CD4-positive, alpha-beta memory T cell (primary cell): ENCODE measurements around the gene HLA-A. TPM values are rescaled to one million over a fixed set of nuclear protein-coding genes. Genes with fewer than 3 reads are reported as not detected.
A peak's percentile ranks its signal among the peaks of the same experiment; 100 is the strongest.

Experiments
- CTCF ChIA-PET: fragments of 350-600 bp; sonication (Branson Sonifier 250); formaldehyde crosslinking; loops from one replicate; lab custom pipeline; 2021; ENCODE audit warnings: inconsistent platforms; ENCODE audit not compliant: partially characterized antibody; lab: Charles Lee
- POLR2A ChIA-PET: fragments of 350-600 bp; sonication (Branson Sonifier 250); formaldehyde crosslinking; loops from one replicate; lab custom pipeline; 2021; ENCODE audit not compliant: partially characterized antibody; lab: Charles Lee
- DNase-seq, 5 donors: peaks; one replicate each; pipeline versions ENCODE4 v3.0.0 to v3.0.0-alpha.2; 2020 to 2022; ENCODE audit warnings: mixed read lengths in 1 of 5
- H3K27ac ChIP-seq: one replicate; pipeline ENCODE4 v1.7.0; 2013; ENCODE audit warnings: low read depth, low read length
- H3K27me3 ChIP-seq: 2 replicates; pipeline ENCODE4 v1.7.0; 2013; ENCODE audit warnings: mild to moderate bottlenecking, low read length, moderate library complexity; ENCODE audit not compliant: insufficient read depth
- H3K36me3 ChIP-seq: 2 replicates; pipeline ENCODE4 v1.7.0; 2013; ENCODE audit warnings: mild to moderate bottlenecking, low read length, moderate library complexity; ENCODE audit not compliant: insufficient read depth
- H3K4me1 ChIP-seq: 2 replicates; pipeline ENCODE4 v1.7.0; 2013; ENCODE audit warnings: mild to moderate bottlenecking, low read length, moderate library complexity; ENCODE audit not compliant: insufficient read depth
- H3K4me3 ChIP-seq, 2 donors: one replicate each; pipeline ENCODE4 v1.7.0; 2013; ENCODE audit warnings: low read length in 2 of 2, mild to moderate bottlenecking in 1 of 2
- H3K9me3 ChIP-seq, 2 donors: one replicate each; pipeline ENCODE4 v1.7.0; 2013; ENCODE audit warnings: low read length in 2 of 2, control low read depth in 1 of 2; ENCODE audit not compliant: control insufficient read depth in 1 of 2
- H3K27ac Mint-ChIP-seq, 7 donors: one replicate each; pipeline ENCODE4 v1.8.0; 2020 to 2021; ENCODE audit warnings: mixed read lengths in 7 of 7, mild to moderate bottlenecking in 6 of 7, inconsistent platforms in 3 of 7, moderate library complexity in 3 of 7
- H3K27me3 Mint-ChIP-seq, 2 donors: one replicate each; pipeline ENCODE4 v1.8.0; 2020 to 2021; ENCODE audit warnings: mixed read lengths in 2 of 2
- H3K36me3 Mint-ChIP-seq, 2 donors: one replicate each; pipeline ENCODE4 v1.8.0; 2020 to 2021; ENCODE audit warnings: mixed read lengths in 2 of 2, inconsistent platforms in 1 of 2, mild to moderate bottlenecking in 1 of 2
- H3K4me1 Mint-ChIP-seq, 4 donors: one replicate each; pipeline ENCODE4 v1.8.0; 2020 to 2021; ENCODE audit warnings: mixed read lengths in 4 of 4, mild to moderate bottlenecking in 1 of 4
- H3K4me3 Mint-ChIP-seq, 8 donors: one replicate each; pipeline ENCODE4 v1.8.0; 2020 to 2021; ENCODE audit warnings: mixed read lengths in 8 of 8, mild to moderate bottlenecking in 7 of 8, moderate library complexity in 6 of 8, inconsistent platforms in 3 of 8
- H3K9me3 Mint-ChIP-seq, 8 donors: one replicate each; pipeline ENCODE4 v1.8.0; 2020 to 2021; ENCODE audit warnings: mixed read lengths in 8 of 8, mild to moderate bottlenecking in 5 of 8, inconsistent platforms in 3 of 8, moderate library complexity in 1 of 8
- intact Hi-C: fragments of 100-400 bp; cut with micrococcal nuclease; formaldehyde crosslinking; loops from one replicate; pipeline ENCODE4 v1.15.1; 2023
- polyA plus RNA-seq, 2 donors: library from polyadenylated mRNA; unstranded; fragments of 300-500 nt; fragmentation: Illumina TruSeq; gene quantifications; one replicate each; pipeline ENCODE4 v1.2.3, GENCODE V29; 2021
- total RNA-seq, 2 experiments: library from RNA; stranded (reverse); gene quantifications; one replicate each; pipeline ENCODE4 v1.2.3, GENCODE V29; 2021

The HLA-A gene
- total and polyA plus RNA-seq, 4 experiments from 2014 or later, result 2,115 to 3,137 (median 2,561) TPM

- peaks cover 42 to 67% (median 55%) of the 10 kb centered on the region in 4 donors for H3K4me1 Mint-ChIP-seq
- peak overlapping the region in 3 of 8 donors; percentile 3 to 11 (median 6) for H3K4me3 Mint-ChIP-seq
- Histone ChIP-seq H3K4me1 (peaks cover 43% of the 10 kb centered on the region), H3K36me3 (peaks cover 31% of the 10 kb centered on the region), H3K27ac (no peak overlapping the region), H3K27me3 (no peaks in the 10 kb centered on the region), H3K9me3 (no peaks in the 10 kb centered on the region), H3K4me3 (no peak overlapping the region)
- no peaks in the 10 kb centered on the region for H3K27me3 Mint-ChIP-seq
- POLR2A ChIA-PET, result interaction anchor here (1.1 to 2.4 kb wide), 3 partner anchors 10 to 16 kb away, joined by 3 to 8 read pairs (median 5); no protein-coding TSS in a partner anchor
- CTCF ChIA-PET, result no interaction called here
- DNase-seq, result no peak
- peaks cover 0 to 11% (median 0%) of the 10 kb centered on the region in 8 donors for H3K9me3 Mint-ChIP-seq
- peak overlapping the region in 3 of 7 donors; percentile 48 to 100 (median 66) for H3K27ac Mint-ChIP-seq
- intact Hi-C loops, result no loop called here
- H3K36me3 Mint-ChIP-seq, result peaks cover 41 to 52% of the 10 kb centered on the region in 2 donors
Measured at GRCh38 chr6:29949934-29950333, 7.6 kb downstream of the HLA-A start.

GRCh38 chr6:29951882-29952281 is 9.6 kb downstream of the HLA-A start:
- ChIA-PET POLR2A (interaction anchor here (4.3 kb wide), 1 partner anchor 15 kb away, joined by 34 read pairs; no protein-coding TSS in a partner anchor), CTCF (no interaction called here)
- H3K4me1 Mint-ChIP-seq, result peaks cover 27 to 48% (median 37%) of the 10 kb centered on the region in 4 donors
- H3K27ac ChIP-seq, result no peak overlapping the region
- no peak for DNase-seq
- H3K4me3 ChIP-seq, result no peak overlapping the region
- H3K36me3 ChIP-seq, result peaks cover 12% of the 10 kb centered on the region
- H3K36me3 Mint-ChIP-seq, result peaks cover 23 to 32% of the 10 kb centered on the region in 2 donors
- H3K27ac Mint-ChIP-seq, result peak overlapping the region in 1 of 7 donors; percentile 17
- H3K9me3 Mint-ChIP-seq, result peaks cover 0 to 3% (median 0%) of the 10 kb centered on the region in 8 donors
- no peaks in the 10 kb centered on the region for H3K9me3 ChIP-seq
- H3K4me1 ChIP-seq, result peaks cover 23% of the 10 kb centered on the region
- no peaks in the 10 kb centered on the region for H3K27me3 ChIP-seq
- intact Hi-C loops, result no loop called here
- H3K4me3 Mint-ChIP-seq, result no peak overlapping the region
- H3K27me3 Mint-ChIP-seq, result no peaks in the 10 kb centered on the region

GRCh38 chr6:29953001-29953441 is 10.7 kb downstream of the HLA-A start:
- Mint-ChIP-seq H3K27ac (peak overlapping the region in 1 of 7 donors; percentile 23), H3K4me1 (peaks cover 19 to 37% (median 31%) of the 10 kb centered on the region in 4 donors), H3K9me3 (peaks cover 0 to 3% (median 0%) of the 10 kb centered on the region in 8 donors), H3K36me3 (peaks cover 15 to 21% of the 10 kb centered on the region in 2 donors), H3K4me3 (no peak overlapping the region), H3K27me3 (no peaks in the 10 kb centered on the region)
- ChIA-PET CTCF (no interaction called here), POLR2A (interaction anchor here (0.8 to 4.3 kb wide), 2 partner anchors 13 to 22 kb away, joined by 3 to 34 read pairs; no protein-coding TSS in a partner anchor)
- intact Hi-C loops, result no loop called here
- H3K27ac ChIP-seq, result no peak overlapping the region
- DNase-seq, result no peak
- no peaks in the 10 kb centered on the region for H3K27me3 ChIP-seq
- H3K4me3 ChIP-seq, result no peak overlapping the region
- H3K36me3 ChIP-seq, result peaks cover 8% of the 10 kb centered on the region
- peaks cover 12% of the 10 kb centered on the region for H3K4me1 ChIP-seq
- H3K9me3 ChIP-seq, result no peaks in the 10 kb centered on the region

GRCh38 chr6:29953686-29954085 is 11.4 kb downstream of the HLA-A start:
- Histone ChIP-seq H3K9me3 (no peaks in the 10 kb centered on the region), H3K36me3 (peaks cover 2% of the 10 kb centered on the region), H3K27me3 (no peaks in the 10 kb centered on the region), H3K27ac (no peak overlapping the region), H3K4me3 (no peak overlapping the region), H3K4me1 (peaks cover 6% of the 10 kb centered on the region)
- CTCF ChIA-PET, result no interaction called here
- Mint-ChIP-seq H3K36me3 (peaks cover 8 to 14% of the 10 kb centered on the region in 2 donors), H3K27ac (no peak overlapping the region), H3K4me1 (peaks cover 13 to 30% (median 25%) of the 10 kb centered on the region in 4 donors), H3K27me3 (no peaks in the 10 kb centered on the region), H3K4me3 (no peak overlapping the region), H3K9me3 (no peaks in the 10 kb centered on the region)
- intact Hi-C loops, result no loop called here
- POLR2A ChIA-PET, result interaction anchor here (0.6 to 4.3 kb wide), 3 partner anchors 13 to 156 kb away, joined by 3 to 34 read pairs (median 11); no protein-coding TSS in a partner anchor
- no peak for DNase-seq

- ChIA-PET CTCF (no interaction called here), POLR2A (interaction anchor here (0.6 to 4.3 kb wide), 5 partner anchors 7 to 157 kb away, joined by 3 to 34 read pairs (median 11); partner anchors contain the start of gene HLA-A)
- Histone ChIP-seq H3K27ac (no peak overlapping the region), H3K9me3 (no peaks in the 10 kb centered on the region), H3K4me1 (no peaks in the 10 kb centered on the region), H3K36me3 (no peaks in the 10 kb centered on the region), H3K4me3 (no peak overlapping the region), H3K27me3 (no peaks in the 10 kb centered on the region)
- Mint-ChIP-seq H3K27me3 (peaks cover 0 to 2% of the 10 kb centered on the region in 2 donors), H3K27ac (no peak overlapping the region), H3K4me3 (no peak overlapping the region), H3K9me3 (no peaks in the 10 kb centered on the region), H3K4me1 (peaks cover 9 to 24% (median 21%) of the 10 kb centered on the region in 4 donors), H3K36me3 (peaks cover 4 to 8% of the 10 kb centered on the region in 2 donors)
- no peak for DNase-seq
- intact Hi-C loops, result no loop called here
Measured at GRCh38 chr6:29954272-29954671, 11.9 kb downstream of the HLA-A start.

GRCh38 chr6:29955783-29956182 is 13.5 kb downstream of the HLA-A start:
- H3K27ac ChIP-seq, result no peak overlapping the region
- POLR2A ChIA-PET, result interaction anchor here (0.5 to 4.3 kb wide), 4 partner anchors 9 to 269 kb away, joined by 3 to 34 read pairs (median 16); no protein-coding TSS in a partner anchor
- no peaks in the 10 kb centered on the region for H3K4me1 ChIP-seq
- no peaks in the 10 kb centered on the region for H3K9me3 Mint-ChIP-seq
- H3K4me3 ChIP-seq, result no peak overlapping the region
- no peaks in the 10 kb centered on the region for H3K36me3 ChIP-seq
- CTCF ChIA-PET, result no interaction called here
- no peak overlapping the region for H3K4me3 Mint-ChIP-seq
- no peaks in the 10 kb centered on the region for H3K27me3 ChIP-seq
- intact Hi-C loops, result no loop called here
- peaks cover 0 to 2% of the 10 kb centered on the region in 2 donors for H3K27me3 Mint-ChIP-seq
- DNase-seq, result no peak
- no peak overlapping the region for H3K27ac Mint-ChIP-seq
- no peaks in the 10 kb centered on the region for H3K9me3 ChIP-seq
- peaks cover 3 to 13% (median 8%) of the 10 kb centered on the region in 4 donors for H3K4me1 Mint-ChIP-seq
- no peaks in the 10 kb centered on the region for H3K36me3 Mint-ChIP-seq

GRCh38 chr6:29956518-29956917 is 14.2 kb downstream of the HLA-A start:
- intact Hi-C loops, result no loop called here
- CTCF ChIA-PET, result no interaction called here
- Mint-ChIP-seq H3K9me3 (no peaks in the 10 kb centered on the region), H3K27me3 (peaks cover 0 to 2% of the 10 kb centered on the region in 2 donors), H3K27ac (no peak overlapping the region), H3K36me3 (no peaks in the 10 kb centered on the region), H3K4me1 (peaks cover 0 to 8% (median 7%) of the 10 kb centered on the region in 4 donors), H3K4me3 (no peak overlapping the region)
- Histone ChIP-seq H3K27ac (no peak overlapping the region), H3K27me3 (no peaks in the 10 kb centered on the region), H3K9me3 (no peaks in the 10 kb centered on the region), H3K4me3 (no peak overlapping the region), H3K36me3 (no peaks in the 10 kb centered on the region), H3K4me1 (no peaks in the 10 kb centered on the region)
- no peak for DNase-seq
- POLR2A ChIA-PET, result interaction anchor here (1.1 to 4.0 kb wide), 2 partner anchors 9 kb away, joined by 4 to 20 read pairs; no protein-coding TSS in a partner anchor
